ENCODE data around the gene SMCO4.

Gene SMCO4

GRCh38 chr11:93528252-93528651, 14.9 kb downstream of the SMCO4 start:
- H3K4me1 ChIP-seq (ENCODE audit: control insufficient read depth in 1 of 2, insufficient read depth in 1 of 2, low read depth in 1 of 2, low read length in 1 of 2): peaks cover 34 to 37% of the 10 kb centered on the region in 2 experiments
- TF ChIP-seq CTCF (IDR thresholded peaks at IDR 0.05): no peak
- no peaks in the 10 kb centered on the region for H3K36me3 ChIP-seq
- no peak overlapping the region for H3K4me3 ChIP-seq (ENCODE audit: low read depth in 1 of 2, low read length in 1 of 2)
- H3K9me3 ChIP-seq: no peaks in the 10 kb centered on the region
- H3K27ac ChIP-seq: no peak overlapping the region
- H3K27me3 ChIP-seq: no peaks in the 10 kb centered on the region

- no peak overlapping the region for H3K27ac ChIP-seq
Measured at GRCh38 chr11:93526641-93527583, 16.3 kb downstream of the SMCO4 start.

GRCh38 chr11:93526346-93526633, 16.9 kb downstream of the SMCO4 start:
- H3K4me1 ChIP-seq (ENCODE audit: control insufficient read depth in 1 of 2, insufficient read depth in 1 of 2, low read depth in 1 of 2, low read length in 1 of 2): peaks cover 34 to 37% of the 10 kb centered on the region in 2 experiments
- no peak overlapping the region for H3K27ac ChIP-seq
- H3K36me3 ChIP-seq: no peaks in the 10 kb centered on the region
- no peak overlapping the region for H3K4me3 ChIP-seq (ENCODE audit: low read depth in 1 of 2, low read length in 1 of 2)
- no peak for TF ChIP-seq CTCF (IDR thresholded peaks at IDR 0.05)
- no peaks in the 10 kb centered on the region for H3K27me3 ChIP-seq
- H3K9me3 ChIP-seq: no peaks in the 10 kb centered on the region

More at GRCh38 chr11:93526641-93527583, 16.3 kb downstream of the SMCO4 start:
- no peaks in the 10 kb centered on the region for H3K27me3 ChIP-seq
- no peak overlapping the region for H3K4me3 ChIP-seq (ENCODE audit: low read depth in 1 of 2, low read length in 1 of 2)
- H3K36me3 ChIP-seq: no peaks in the 10 kb centered on the region
- no peak for TF ChIP-seq CTCF (IDR thresholded peaks at IDR 0.05)
- H3K4me1 ChIP-seq (ENCODE audit: control insufficient read depth in 1 of 2, insufficient read depth in 1 of 2, low read depth in 1 of 2, low read length in 1 of 2): peaks cover 34 to 37% of the 10 kb centered on the region in 2 experiments
- H3K9me3 ChIP-seq: no peaks in the 10 kb centered on the region

GRCh38 chr11:93525601-93526345, 17.4 kb downstream of the SMCO4 start:
- Histone ChIP-seq H3K4me1 (ENCODE audit: control insufficient read depth in 1 of 2, insufficient read depth in 1 of 2, low read depth in 1 of 2, low read length in 1 of 2) (peaks cover 34 to 41% of the 10 kb centered on the region in 2 experiments), H3K4me3 (ENCODE audit: low read depth in 1 of 2, low read length in 1 of 2) (no peak overlapping the region), H3K27me3 (no peaks in the 10 kb centered on the region), H3K36me3 (no peaks in the 10 kb centered on the region), H3K9me3 (no peaks in the 10 kb centered on the region), H3K27ac (no peak overlapping the region)
- no peak for TF ChIP-seq CTCF (IDR thresholded peaks at IDR 0.05)

GRCh38 chr11:93524858-93525257, 18.3 kb downstream of the SMCO4 start:
- no peak overlapping the region for H3K4me3 ChIP-seq (ENCODE audit: low read depth in 1 of 2, low read length in 1 of 2)
- H3K27me3 ChIP-seq: no peaks in the 10 kb centered on the region
- peaks cover 34 to 41% of the 10 kb centered on the region in 2 experiments for H3K4me1 ChIP-seq (ENCODE audit: control insufficient read depth in 1 of 2, insufficient read depth in 1 of 2, low read depth in 1 of 2, low read length in 1 of 2)
- TF ChIP-seq CTCF (IDR thresholded peaks at IDR 0.05): no peak
- no peaks in the 10 kb centered on the region for H3K36me3 ChIP-seq
- no peak overlapping the region for H3K27ac ChIP-seq
- no peaks in the 10 kb centered on the region for H3K9me3 ChIP-seq

All from neutrophil (primary cell).